ENCODE data around the gene ZBTB37. TPM values are rescaled to one million over a fixed set of nuclear protein-coding genes. Genes with fewer than 3 reads are reported as not detected.
A peak's percentile ranks its signal among the peaks of the same experiment; 100 is the strongest.

The ZBTB37 gene
- total and polyA plus RNA-seq, 2 of the 4 experiments (the other 2 are of a cell fraction) = 1.0 to 13.1 TPM

- Histone ChIP-seq H3K9ac (ENCODE audit: low read depth, low read length) (no peak overlapping the region), H3K79me1 (ENCODE audit: low read depth in 1 of 2, low read length in 2 of 2) (peaks cover 8 to 34% of the 10 kb centered on the region in 2 experiments; a peak in 2 of 4 replicates), H2BK5ac (ENCODE audit: low read depth, low read length, poor library complexity, severe bottlenecking) (peak overlapping the region; percentile 84), H3K4me3 (ENCODE audit: insufficient read depth, low read depth, low read length) (no peak overlapping the region), H2AFZ (replicated peaks; ENCODE audit: low read length, poor library complexity) (peak overlapping the region; percentile 17), H3K23ac (ENCODE audit: low read depth, low read length) (peak overlapping the region; percentile 81; the same call in 1 of the 2 replicates), H2BK120ac (ENCODE audit: low read depth, low read length) (peak overlapping the region; percentile 93), H2BK15ac (ENCODE audit: low read depth, low read length) (peak overlapping the region; percentile 53; the same call in 2 of the 3 replicates), H2AK9ac (replicated peaks; ENCODE audit: low read depth, low read length, poor library complexity) (no peak overlapping the region), H3K9me1 (ENCODE audit: insufficient read depth, low read length) (peaks cover 5% of the 10 kb centered on the region), H3K14ac (replicated peaks; ENCODE audit: low read depth, low read length) (peak overlapping the region; percentile 62), H4K5ac (ENCODE audit: low read depth, low read length) (peak overlapping the region; percentile 58; the same call in 1 of the 2 replicates), H3K27me3 (ENCODE audit: control insufficient read depth, insufficient read depth, low read length) (no peaks in the 10 kb centered on the region), H3K4me1 (ENCODE audit: control insufficient read depth, insufficient read depth, low read length) (peaks cover 18% of the 10 kb centered on the region), H4K20me1 (ENCODE audit: insufficient read depth, low read length) (peaks cover 3% of the 10 kb centered on the region; the same call in 1 of the 2 replicates), H3K4ac (ENCODE audit: low read depth, low read length) (peak overlapping the region; percentile 72), H3K36me3 (ENCODE audit: control insufficient read depth, insufficient read depth, low read length) (peaks cover 7% of the 10 kb centered on the region), H4K8ac (ENCODE audit: low read depth in 2 of 2, low read length in 2 of 2) (peak overlapping the region; percentile 28 to 87; a peak in 3 of 4 replicates), H3K56ac (ENCODE audit: extremely low read depth, insufficient read depth, low read length) (peak overlapping the region; percentile 25), H2BK20ac (ENCODE audit: low read depth, low read length) (peak overlapping the region; percentile 82), H3K9me3 (ENCODE audit: control insufficient read depth, insufficient read depth, low read length) (no peaks in the 10 kb centered on the region), H3K18ac (ENCODE audit: low read depth, low read length) (peak overlapping the region; percentile 78), H3K4me2 (ENCODE audit: low read depth, low read length) (peak overlapping the region; percentile 52), H3K27ac (ENCODE audit: insufficient read depth, low read length) (peak overlapping the region; percentile 86), H2AK5ac (ENCODE audit: low read depth, low read length) (peak overlapping the region; percentile 89), H4K91ac (ENCODE audit: insufficient read depth, low read depth, low read length) (peak overlapping the region; percentile 51)
- TF ChIP-seq CEBPB (IDR thresholded peaks at IDR 0.05; ENCODE audit: low read depth, low read length) (peak; percentile 46), BHLHE40 (IDR thresholded peaks at IDR 0.05; ENCODE audit: low read depth, low read length) (no peak), NFE2L2 (IDR thresholded peaks at IDR 0.05; ENCODE audit: low read depth, low read length) (peak; percentile 24; the same call in 1 of the 2 replicates), MAFK (IDR thresholded peaks at IDR 0.05; ENCODE audit: low read depth, low read length) (peak; percentile 77)
- ChIA-PET POLR2A (ENCODE audit: unreplicated experiment) (no interaction called here), CTCF (no interaction called here)
- intact Hi-C loops (cut with micrococcal nuclease) = loop anchor here (1.0 kb wide), 1 partner anchor 29 kb away; the partner anchor contains the start of genes CENPL and DARS2
- dilution Hi-C loops (cut with HindIII; ENCODE audit: low sequenced_read_pairs, unreplicated experiment) = no loop called here
- in situ Hi-C loops (cut with MboI; ENCODE audit: low sequenced_read_pairs) = no loop called here
- no CpG with 5 or more reads among the region's 5 CpGs for WGBS, 2 experiments (ENCODE audit: extremely low coverage in 2 of 2, insufficient read length in 1 of 2)
- no TSS peak for BruUV-seq (replicated peaks)
- peak; percentile 65 for ATAC-seq (ENCODE audit: low read depth)
- DNase-seq = peak; percentile 88
These were observed 15.1 kb upstream of the ZBTB37 start for GRCh38 chr1:173853074-173853473.

All from IMR-90 (cell line).